K562 (cell line): ENCODE data around the gene PRR9. TPM values are rescaled to one million over a fixed set of nuclear protein-coding genes. Genes with fewer than 3 reads are reported as not detected.

Experiments used
- ATAC-seq: fragments of 200-7000 bp; cut with Tn5 transposase; 3 replicates; pipeline ENCODE4 v1.9.1; 2020; ENCODE audit warnings: moderate library complexity
- BruUV-seq: library from RNA; stranded (reverse); fragments of 400-500 nt; replicated peaks from 2 replicates; lab custom pipeline; 2021; lab: Mats Ljungman, UMichigan
- CTCF ChIA-PET: fragments of 300-600 bp; formaldehyde crosslinking; extraction: SDS; loops from one replicate; lab custom pipeline; 2021; ENCODE audit warnings: low intra/inter-chr PET ratio; lab: Yijun Ruan, JAX
- POLR2A ChIA-PET: fragments of 300-600, 350-650 bp; sonication (Branson Sonifier 250); formaldehyde crosslinking; extraction: SDS; loops from one replicate; lab custom pipeline; 2021; ENCODE audit warnings: antibody characterized with exemption, inconsistent platforms; lab: Yijun Ruan, JAX
- DNase-seq, 4 experiments: peaks; one replicate each; pipeline versions ENCODE4 v3.0.0 to v3.0.0-alpha.2; 2011 to 2018; ENCODE audit warnings: low spot score in 3 of 4, mixed read lengths in 3 of 4; ENCODE audit errors: extremely low read depth in 1 of 4
- FAIRE-seq: peaks from 2 replicates; lab custom pipeline; 2011; peaks lifted over from hg19 to GRCh38; lab: Jason Lieb, UNC
- H2AFZ ChIP-seq: 2 replicates; pipeline ENCODE4 v1.6.0; 2011; ENCODE audit warnings: low read depth, low read length, control low read depth, inconsistent platforms
- H3K27ac ChIP-seq: fragments of 200-600 bp; 3 replicates; pipeline ENCODE4 v1.8.0; 2011; ENCODE audit warnings: low read depth, mild to moderate bottlenecking, control low read depth, inconsistent platforms, low read length, moderate library complexity, mixed read lengths; ENCODE audit errors: extremely low read depth
- H3K27me3 ChIP-seq, 2 experiments: fragments of 300-600 bp in 1 of 2; 2 replicates in 1 of 2; 3 replicates in 1 of 2; pipeline versions ENCODE4 v1.6.0 to v1.8.0; 2011; ENCODE audit warnings: inconsistent platforms in 2 of 2, low read length in 2 of 2, mild to moderate bottlenecking in 1 of 2, mixed read lengths in 1 of 2, moderate library complexity in 1 of 2; ENCODE audit not compliant: control insufficient read depth in 2 of 2, insufficient read depth in 2 of 2
- H3K36me3 ChIP-seq: fragments of 300-600 bp; 3 replicates; pipeline ENCODE4 v1.8.0; 2011; ENCODE audit warnings: mild to moderate bottlenecking, low read length, inconsistent platforms; ENCODE audit not compliant: control insufficient read depth, insufficient read depth
- H3K4me1 ChIP-seq, 2 experiments: fragments of 200-600 bp in 1 of 2; replicated peaks in 1 of 2; 2 replicates in 1 of 2; 3 replicates in 1 of 2; pipeline versions ENCODE4 v1.5.1 to v1.8.0; 2011; ENCODE audit warnings: inconsistent platforms in 2 of 2, low read length in 2 of 2, mild to moderate bottlenecking in 1 of 2, mixed read lengths in 1 of 2, moderate library complexity in 1 of 2; ENCODE audit not compliant: control insufficient read depth in 2 of 2, insufficient read depth in 2 of 2
- H3K4me2 ChIP-seq: 2 replicates; pipeline ENCODE4 v1.6.1; 2011; ENCODE audit warnings: low read length, control low read depth, inconsistent platforms, mixed read lengths; ENCODE audit not compliant: insufficient read depth
- H3K4me3 ChIP-seq: fragments of 200-600 bp; sonication (generic), shearing (Covaris generic); 2 replicates; pipeline ENCODE4 v1.5.1; 2016; ENCODE audit warnings: control low read depth, inconsistent platforms
- H3K79me2 ChIP-seq: fragments of 200-600 bp; 3 replicates; pipeline ENCODE4 v1.8.0; 2011; ENCODE audit warnings: low read length, inconsistent platforms; ENCODE audit not compliant: control insufficient read depth, insufficient read depth
- H3K9ac ChIP-seq, 2 experiments: 2 replicates each; pipeline versions ENCODE4 v1.6.0 to v1.6.1; 2011; ENCODE audit warnings: low read depth in 2 of 2, low read length in 2 of 2, control low read depth in 1 of 2, inconsistent platforms in 1 of 2, mild to moderate bottlenecking in 1 of 2, mixed read lengths in 1 of 2; ENCODE audit not compliant: insufficient read depth in 1 of 2
- H3K9me1 ChIP-seq: one replicate; pipeline ENCODE4 v1.6.0; 2011; ENCODE audit warnings: inconsistent platforms, mild to moderate bottlenecking, low read length, moderate library complexity; ENCODE audit not compliant: control insufficient read depth, insufficient read depth
- H3K9me3 ChIP-seq: replicated peaks from 2 replicates; pipeline ENCODE4 v1.5.1; 2011; ENCODE audit warnings: low read depth, low read length, inconsistent platforms; ENCODE audit not compliant: control insufficient read depth, insufficient read depth
- H4K20me1 ChIP-seq: replicated peaks from 2 replicates; pipeline ENCODE4 v1.6.1; 2011; ENCODE audit warnings: low read length, inconsistent platforms, mixed read lengths; ENCODE audit not compliant: control insufficient read depth, insufficient read depth
- ARID2 ChIP-seq: fragments of 450-650 bp; IDR thresholded peaks from 2 replicates; pipeline ENCODE4 v1.6.1; 2017; ENCODE audit warnings: antibody characterized with exemption, mild to moderate bottlenecking
- ATF1 ChIP-seq, 2 experiments: fragments of 450-650 bp in 1 of 2; IDR thresholded peaks; 2 replicates each; pipeline ENCODE4 v1.6.1; 2016; ENCODE audit warnings: missing compliant biosample characterization in 1 of 2, missing genetic modification characterization in 1 of 2
- CBX2 ChIP-seq: fragments of 200-600 bp; sonication (generic); IDR thresholded peaks from one replicate; pipeline ENCODE4 v1.6.1; 2012; ENCODE audit warnings: mild to moderate bottlenecking, low read length, inconsistent platforms; ENCODE audit not compliant: insufficient read depth, poor library complexity, severe bottlenecking
- CEBPG ChIP-seq, 3 experiments: fragments of 200-800 bp in 1 of 3; sonication (Bioruptor generic) in 1 of 3; sonication (generic) in 1 of 3; formaldehyde crosslinking in 1 of 3; IDR thresholded peaks in 2 of 3; conservative IDR thresholded peaks in 1 of 3; 2 replicates each; pipeline versions ENCODE4 v1.6.1 to v1.8.0; 2016 to 2022; ENCODE audit warnings: missing compliant biosample characterization in 2 of 3, missing genetic modification characterization in 2 of 3, mild to moderate bottlenecking in 1 of 3, missing genetic modification reagents in 1 of 3
- CHCHD3 ChIP-seq: fragments of 250-450 bp; sonication (Bioruptor Pico); IDR thresholded peaks from 2 replicates; pipeline ENCODE4 v2.1.2; 2022; ENCODE audit warnings: mild to moderate bottlenecking
- ETV6 ChIP-seq, 3 experiments: fragments of 150-350 bp in 1 of 3; sonication (generic) in 1 of 3; formaldehyde crosslinking in 1 of 3; IDR thresholded peaks; 2 replicates each; pipeline versions ENCODE4 v1.6.1 to v1.8.0; 2014 to 2022; ENCODE audit warnings: borderline replicate concordance in 2 of 3, low read depth in 2 of 3, antibody characterized with exemption in 1 of 3, low read length in 1 of 3, mild to moderate bottlenecking in 1 of 3, missing genetic modification reagents in 1 of 3
- FOXA3 ChIP-seq, 2 experiments: fragments of 450-650 bp in 1 of 2; sonication (generic) in 1 of 2; formaldehyde crosslinking; IDR thresholded peaks in 1 of 2; conservative IDR thresholded peaks in 1 of 2; 2 replicates each; pipeline versions ENCODE4 v1.4.0 to v1.8.0; 2020 to 2022; ENCODE audit warnings: mild to moderate bottlenecking in 2 of 2, missing genetic modification reagents in 1 of 2
- POLR2A ChIP-seq: fragments of 450-650 bp; conservative IDR thresholded peaks from 2 replicates; pipeline ENCODE4 v1.6.1; 2016
- ZNF175 ChIP-seq: fragments of 200-800 bp; sonication (Bioruptor generic); IDR thresholded peaks from 2 replicates; pipeline ENCODE4 v1.6.1; 2016; ENCODE audit warnings: low read depth, mild to moderate bottlenecking, missing genetic modification characterization, missing compliant biosample characterization
- WGBS: fragments of 100-300 bp; shearing (Covaris generic); methylation state at CpG from one replicate; pipeline ENCODE4 v1.1.6; 2016; ENCODE audit warnings: low coverage, mixed read lengths; ENCODE audit not compliant: insufficient coverage; ENCODE audit errors: missing lambda C conversion rate; 5-methylcytosine and 5-hydroxymethylcytosine counted together
- in situ Hi-C: fragments of 300-500 bp; cut with MboI; formaldehyde crosslinking; loops from 4 replicates; pipeline ENCODE4 v1.15.0; 2018; ENCODE audit warnings: inconsistent platforms, mixed read lengths
- intact Hi-C: fragments of 100-400 bp; cut with micrococcal nuclease; formaldehyde crosslinking; loops from 2 replicates; pipeline ENCODE4 v1.14.2; 2022
- polyA plus RNA-seq, 8 experiments: library from polyadenylated mRNA; depleted of rRNA in 4 of 8; stranded (reverse) in 5 of 8; unstranded in 3 of 8; fragments of >200 nt; fragmentation: Nextera tagmentation in 2 of 8; fragmentation: Illumina TruSeq in 1 of 8; extraction: Ambion mirVana in 2 of 8; extraction: Trizol in 1 of 8; gene quantifications; 2 replicates each; pipeline versions ENCODE4 v1.2.1 to v1.2.3, GENCODE V29; 2011 to 2014; ENCODE audit warnings: inconsistent platforms in 1 of 8, missing spikeins in 1 of 8
- total RNA-seq, 7 experiments: library from RNA; depleted of rRNA in 6 of 7; stranded (reverse); fragments of >200 nt in 6 of 7; fragmentation: Illumina TruSeq in 2 of 7; extraction: Trizol in 2 of 7; gene quantifications; 2 replicates each; pipeline versions ENCODE4 v1.2.1 to v1.2.3, GENCODE V29; 2011 to 2021; ENCODE audit warnings: low replicate concordance in 1 of 7
- TF ChIP-seq, protein P1 (sequence below): IDR thresholded peaks from 2 replicates; pipeline ENCODE4 v1.6.1; 2014; ENCODE audit warnings: antibody characterized with exemption
- TF ChIP-seq, protein P2 (sequence below): sonication (generic); formaldehyde crosslinking; IDR thresholded peaks from 2 replicates; pipeline ENCODE4 v1.8.0; 2023; ENCODE audit warnings: missing genetic modification reagents, mild to moderate bottlenecking, borderline replicate concordance

PRR9 gene
- total and polyA plus RNA-seq, 9 of the 15 experiments (the other 6 are each of a cell fraction or from before 2014, with no cell fraction given): 0.14 to 1.4 (median 0.24) TPM; not detected in 1

DNA sequence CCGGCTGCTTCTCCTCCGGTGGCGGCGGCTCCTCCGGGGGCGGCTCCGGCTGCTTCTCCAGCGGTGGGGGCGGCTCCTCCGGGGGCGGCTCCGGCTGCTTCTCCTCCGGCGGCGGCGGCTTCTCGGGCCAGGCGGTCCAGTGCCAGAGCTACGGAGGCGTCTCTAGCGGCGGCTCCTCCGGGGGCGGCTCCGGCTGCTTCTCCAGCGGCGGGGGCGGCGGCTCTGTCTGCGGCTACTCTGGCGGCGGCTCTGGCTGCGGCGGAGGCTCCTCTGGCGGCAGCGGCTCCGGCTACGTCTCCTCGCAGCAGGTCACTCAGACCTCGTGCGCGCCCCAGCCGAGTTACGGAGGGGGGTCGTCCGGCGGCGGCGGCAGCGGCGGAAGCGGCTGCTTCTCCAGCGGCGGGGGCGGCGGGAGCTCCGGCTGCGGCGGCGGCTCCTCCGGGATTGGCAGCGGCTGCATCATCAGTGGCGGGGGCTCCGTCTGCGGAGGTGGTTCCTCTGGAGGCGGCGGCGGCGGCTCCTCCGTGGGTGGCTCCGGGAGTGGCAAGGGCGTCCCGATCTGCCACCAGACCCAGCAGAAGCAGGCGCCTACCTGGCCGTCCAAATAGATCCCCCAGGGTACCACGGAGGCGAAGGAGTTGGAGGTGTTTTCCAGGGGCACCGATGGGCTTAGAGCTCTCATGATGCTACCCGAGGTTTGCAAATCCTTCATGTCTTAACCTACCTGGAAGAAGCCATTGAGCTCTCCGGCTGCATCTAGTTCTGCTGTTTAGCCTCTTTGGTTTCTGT, 44.1 kb downstream of the PRR9 start:
- H3K27me3 ChIP-seq: peaks cover 35 to 49% of the 10 kb centered on the region in 2 experiments
- WGBS: 5% methylated on average over 38 of the region's 80 CpGs
- H3K4me2 ChIP-seq: no peak overlapping the region
- no peak overlapping the region for H3K4me3 ChIP-seq
- ChIA-PET POLR2A (interaction anchor here (0.9 to 1.6 kb wide), 3 partner anchors 22 to 331 kb away, joined by 3 read pairs; no protein-coding TSS in a partner anchor), CTCF (interaction anchor here (0.6 to 0.7 kb wide), 2 partner anchors 10 to 28 kb away, joined by 3 to 6 read pairs; no protein-coding TSS in a partner anchor)
- no peaks in the 10 kb centered on the region for H3K79me2 ChIP-seq
- BruUV-seq: no TSS peak
- H2AFZ ChIP-seq: no peak overlapping the region
- no peaks in the 10 kb centered on the region; the same call in 1 of the 2 replicates for H4K20me1 ChIP-seq
- H3K4me1 ChIP-seq: peaks cover 0 to 8% of the 10 kb centered on the region in 2 experiments; a peak in 2 of 5 replicates
- H3K27ac ChIP-seq: no peak overlapping the region
- H3K9ac ChIP-seq: no peak overlapping the region
- H3K9me1 ChIP-seq: no peaks in the 10 kb centered on the region
- peak in 3 of 4 experiments; percentile 6 to 13 (median 12) for DNase-seq
- FAIRE-seq: no peak
- in situ Hi-C loops (no loop called here), intact Hi-C loops (no loop called here)
- H3K9me3 ChIP-seq: no peaks in the 10 kb centered on the region
- no peaks in the 10 kb centered on the region for H3K36me3 ChIP-seq
- peak; percentile 48; the same call in 2 of the 3 replicates for ATAC-seq
- TF ChIP-seq CHCHD3 (CRISPR knock-in tag) (no peak), ARID2 (no peak), POLR2A (no peak), CBX2 (no peak), FOXA3 (CRISPR knock-in tag; conservative IDR thresholded peaks at IDR 0.05 in 1 of 2, IDR thresholded peaks at IDR 0.05 in 1 of 2) (no peak), ATF1 (CRISPR knock-in tag; IDR thresholded peaks at IDR 0.05) (no peak), ATF1 (tag; IDR thresholded peaks at IDR 0.05) (no peak), ETV6 (IDR thresholded peaks at IDR 0.05; ENCODE audit: borderline replicate concordance in 1 of 2, low read depth in 2 of 2, low read length in 1 of 2) (no peak), ETV6 (CRISPR knock-in tag; IDR thresholded peaks at IDR 0.05; ENCODE audit: borderline replicate concordance) (no peak), CEBPG (CRISPR knock-in tag; IDR thresholded peaks at IDR 0.05) (no peak), CEBPG (tag; conservative IDR thresholded peaks at IDR 0.05 in 1 of 2, IDR thresholded peaks at IDR 0.05 in 1 of 2) (no peak), ZNF175 (CRISPR knock-in tag) (no peak)
- TF ChIP-seq, protein P1, sequence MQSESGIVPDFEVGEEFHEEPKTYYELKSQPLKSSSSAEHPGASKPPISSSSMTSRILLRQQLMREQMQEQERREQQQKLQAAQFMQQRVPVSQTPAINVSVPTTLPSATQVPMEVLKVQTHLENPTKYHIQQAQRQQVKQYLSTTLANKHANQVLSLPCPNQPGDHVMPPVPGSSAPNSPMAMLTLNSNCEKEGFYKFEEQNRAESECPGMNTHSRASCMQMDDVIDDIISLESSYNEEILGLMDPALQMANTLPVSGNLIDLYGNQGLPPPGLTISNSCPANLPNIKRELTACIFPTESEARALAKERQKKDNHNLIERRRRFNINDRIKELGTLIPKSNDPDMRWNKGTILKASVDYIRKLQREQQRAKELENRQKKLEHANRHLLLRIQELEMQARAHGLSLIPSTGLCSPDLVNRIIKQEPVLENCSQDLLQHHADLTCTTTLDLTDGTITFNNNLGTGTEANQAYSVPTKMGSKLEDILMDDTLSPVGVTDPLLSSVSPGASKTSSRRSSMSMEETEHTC: no peak
- TF ChIP-seq, protein P2, sequence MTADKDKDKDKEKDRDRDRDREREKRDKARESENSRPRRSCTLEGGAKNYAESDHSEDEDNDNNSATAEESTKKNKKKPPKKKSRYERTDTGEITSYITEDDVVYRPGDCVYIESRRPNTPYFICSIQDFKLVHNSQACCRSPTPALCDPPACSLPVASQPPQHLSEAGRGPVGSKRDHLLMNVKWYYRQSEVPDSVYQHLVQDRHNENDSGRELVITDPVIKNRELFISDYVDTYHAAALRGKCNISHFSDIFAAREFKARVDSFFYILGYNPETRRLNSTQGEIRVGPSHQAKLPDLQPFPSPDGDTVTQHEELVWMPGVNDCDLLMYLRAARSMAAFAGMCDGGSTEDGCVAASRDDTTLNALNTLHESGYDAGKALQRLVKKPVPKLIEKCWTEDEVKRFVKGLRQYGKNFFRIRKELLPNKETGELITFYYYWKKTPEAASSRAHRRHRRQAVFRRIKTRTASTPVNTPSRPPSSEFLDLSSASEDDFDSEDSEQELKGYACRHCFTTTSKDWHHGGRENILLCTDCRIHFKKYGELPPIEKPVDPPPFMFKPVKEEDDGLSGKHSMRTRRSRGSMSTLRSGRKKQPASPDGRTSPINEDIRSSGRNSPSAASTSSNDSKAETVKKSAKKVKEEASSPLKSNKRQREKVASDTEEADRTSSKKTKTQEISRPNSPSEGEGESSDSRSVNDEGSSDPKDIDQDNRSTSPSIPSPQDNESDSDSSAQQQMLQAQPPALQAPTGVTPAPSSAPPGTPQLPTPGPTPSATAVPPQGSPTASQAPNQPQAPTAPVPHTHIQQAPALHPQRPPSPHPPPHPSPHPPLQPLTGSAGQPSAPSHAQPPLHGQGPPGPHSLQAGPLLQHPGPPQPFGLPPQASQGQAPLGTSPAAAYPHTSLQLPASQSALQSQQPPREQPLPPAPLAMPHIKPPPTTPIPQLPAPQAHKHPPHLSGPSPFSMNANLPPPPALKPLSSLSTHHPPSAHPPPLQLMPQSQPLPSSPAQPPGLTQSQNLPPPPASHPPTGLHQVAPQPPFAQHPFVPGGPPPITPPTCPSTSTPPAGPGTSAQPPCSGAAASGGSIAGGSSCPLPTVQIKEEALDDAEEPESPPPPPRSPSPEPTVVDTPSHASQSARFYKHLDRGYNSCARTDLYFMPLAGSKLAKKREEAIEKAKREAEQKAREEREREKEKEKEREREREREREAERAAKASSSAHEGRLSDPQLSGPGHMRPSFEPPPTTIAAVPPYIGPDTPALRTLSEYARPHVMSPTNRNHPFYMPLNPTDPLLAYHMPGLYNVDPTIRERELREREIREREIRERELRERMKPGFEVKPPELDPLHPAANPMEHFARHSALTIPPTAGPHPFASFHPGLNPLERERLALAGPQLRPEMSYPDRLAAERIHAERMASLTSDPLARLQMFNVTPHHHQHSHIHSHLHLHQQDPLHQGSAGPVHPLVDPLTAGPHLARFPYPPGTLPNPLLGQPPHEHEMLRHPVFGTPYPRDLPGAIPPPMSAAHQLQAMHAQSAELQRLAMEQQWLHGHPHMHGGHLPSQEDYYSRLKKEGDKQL (CRISPR knock-in tag): no peak
